NCI-H345 treated with DMSO at 0.1 percent for 48 hours (cell line): ENCODE data around the gene PCTP.
A peak's percentile ranks its signal among the peaks of the same experiment; 100 is the strongest.

Source experiments
- DNase-seq: peaks from one replicate; lab custom pipeline; 2025; ENCODE audit not compliant: unreplicated experiment; lab: John Stamatoyannopoulos, UW

The PCTP gene

GRCh38 chr17:55751720-55752250, 934 bp downstream of the PCTP start:
- no peak for DNase-seq

- DNase-seq, result no peak
Observed at GRCh38 chr17:55756689-55757088, 5.8 kb downstream of the PCTP start.

DNA sequence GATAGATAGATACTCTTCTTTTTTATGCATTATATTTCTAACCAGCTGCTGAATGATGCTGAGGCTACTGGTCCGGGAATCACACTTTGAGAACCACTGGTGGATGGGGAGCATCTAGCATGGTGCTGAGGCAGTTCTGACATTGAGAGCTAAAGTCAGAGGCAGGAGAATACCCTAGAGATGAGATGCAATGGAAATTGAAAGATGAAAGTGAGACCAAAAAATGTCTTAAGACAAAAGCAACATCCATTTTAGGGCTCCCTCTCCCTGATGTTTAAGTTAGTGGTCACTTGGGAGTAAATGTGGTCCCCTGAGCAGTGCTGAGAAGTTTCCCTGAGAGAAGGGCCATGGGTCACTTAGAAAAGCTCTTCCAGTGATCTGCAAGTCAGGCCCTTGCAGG, 6.8 kb downstream of the PCTP start:
- DNase-seq, result no peak

- DNase-seq, result no peak
Observed at GRCh38 chr17:55758171-55758570, 7.3 kb downstream of the PCTP start.

DNA sequence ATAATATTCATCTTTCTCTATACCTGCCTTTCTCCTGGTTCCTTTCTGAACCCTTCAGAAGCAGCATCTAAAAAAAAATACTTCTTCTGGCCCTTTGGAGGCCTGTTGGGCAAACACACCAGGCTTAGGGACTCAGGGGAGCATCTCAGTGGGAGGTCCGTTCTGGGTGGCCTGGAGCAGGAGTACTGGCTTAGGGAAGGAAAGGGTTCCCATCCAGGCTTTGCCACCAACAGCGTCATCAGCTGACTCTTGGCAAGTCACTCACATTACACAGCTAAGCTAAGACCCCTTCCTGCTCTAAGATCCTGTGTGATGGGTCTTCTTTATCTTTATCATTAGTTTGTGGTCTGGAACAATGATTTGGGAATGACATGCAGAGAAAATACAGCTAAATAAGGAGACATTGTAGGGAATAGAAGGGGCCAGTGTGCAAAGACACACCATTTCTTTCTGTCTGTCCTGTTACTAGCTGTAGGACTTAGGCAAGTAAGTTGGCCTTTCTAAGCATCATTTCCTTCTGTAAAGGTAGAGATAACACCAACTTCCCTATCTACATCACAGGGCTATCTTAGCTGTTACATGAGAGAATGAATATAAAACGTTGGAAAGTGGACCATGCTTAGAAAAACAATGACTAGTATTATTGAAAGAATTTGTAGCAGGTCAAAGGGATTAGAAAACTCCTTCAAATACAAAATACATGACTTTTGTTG, 9.9 kb downstream of the PCTP start:
- DNase-seq, result no peak

- no peak for DNase-seq
Observed at GRCh38 chr17:55762086-55762858, 11.4 kb downstream of the PCTP start.

DNA sequence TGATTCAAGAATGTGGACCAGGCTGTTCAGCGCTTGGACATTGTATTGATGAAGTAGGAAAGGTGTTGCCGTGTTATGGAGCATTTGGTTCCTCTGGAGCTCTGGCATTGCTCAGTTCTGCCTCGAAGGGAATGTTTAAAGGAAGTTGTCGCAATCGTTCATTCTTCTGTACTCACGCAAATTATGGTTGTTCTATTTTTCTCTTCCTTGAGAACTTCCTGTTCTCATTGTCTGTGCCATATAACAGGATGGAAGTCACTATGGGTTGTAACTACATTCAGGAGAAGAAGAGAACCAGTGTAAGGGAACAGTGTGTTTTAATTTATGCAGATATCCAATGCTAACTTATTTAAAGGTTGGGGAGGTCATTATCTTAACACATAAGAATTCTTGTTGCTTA, 13.0 kb downstream of the PCTP start:
- DNase-seq, result no peak

GRCh38 chr17:55764610-55765009, 13.8 kb downstream of the PCTP start:
- DNase-seq, result no peak

GRCh38 chr17:55765472-55765871, 14.6 kb downstream of the PCTP start:
- DNase-seq, result no peak

GRCh38 chr17:55768936-55769624, 18.2 kb downstream of the PCTP start:
- DNase-seq, result no peak

DNA sequence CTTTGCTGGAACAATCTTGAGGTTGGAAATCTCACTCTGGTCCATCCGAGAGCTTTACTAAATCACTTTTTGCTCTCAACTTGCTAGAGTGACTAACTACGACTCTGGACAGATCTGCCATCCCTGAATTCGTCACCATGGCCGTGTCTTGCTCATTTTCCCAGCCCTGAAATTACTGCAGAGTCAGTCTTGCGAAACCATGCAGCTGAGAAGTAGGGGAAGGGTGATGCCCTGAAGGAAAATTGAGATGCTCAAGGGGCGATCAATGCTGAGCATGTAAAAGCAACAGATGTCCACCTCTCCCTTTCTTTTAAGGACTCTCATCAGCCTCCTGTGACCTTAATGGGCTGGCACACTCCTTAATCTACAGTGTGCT, 18.8 kb downstream of the PCTP start:
- no peak for DNase-seq

DNA sequence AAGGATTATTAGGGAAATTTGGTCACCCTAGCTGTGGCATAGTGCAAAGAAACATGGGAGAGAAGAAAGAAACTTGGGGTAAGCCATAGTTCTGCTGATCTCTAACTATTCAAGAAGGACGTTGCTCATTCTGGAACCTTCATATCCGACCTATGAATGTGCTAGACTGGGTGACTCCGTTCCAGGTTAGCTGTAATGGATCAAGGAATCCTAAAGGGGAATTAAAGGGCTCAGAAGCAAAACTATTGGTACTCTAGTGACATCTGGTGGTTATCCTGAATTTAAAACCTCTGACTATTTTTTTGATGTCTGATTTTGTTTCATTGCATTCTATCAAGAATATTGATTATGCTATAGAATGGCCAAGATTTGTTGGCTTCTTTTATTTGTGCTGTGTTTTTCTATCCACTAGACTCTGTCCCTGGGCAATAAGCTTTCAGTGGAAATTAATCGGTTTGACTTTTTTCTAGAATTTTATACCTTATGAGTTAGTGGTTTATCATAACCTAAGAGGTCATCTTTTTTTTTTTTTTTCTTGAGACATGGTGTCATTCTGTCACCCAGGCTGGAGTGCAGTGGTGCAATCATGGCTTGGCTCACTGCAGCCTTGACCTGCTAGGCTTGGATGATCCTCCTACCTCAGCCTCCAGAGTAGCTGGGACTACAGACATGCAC, 19.5 kb downstream of the PCTP start:
- peak; percentile 54 for DNase-seq

- no peak for DNase-seq
Observed at GRCh38 chr17:55772086-55772485, 21.2 kb downstream of the PCTP start.

DNA sequence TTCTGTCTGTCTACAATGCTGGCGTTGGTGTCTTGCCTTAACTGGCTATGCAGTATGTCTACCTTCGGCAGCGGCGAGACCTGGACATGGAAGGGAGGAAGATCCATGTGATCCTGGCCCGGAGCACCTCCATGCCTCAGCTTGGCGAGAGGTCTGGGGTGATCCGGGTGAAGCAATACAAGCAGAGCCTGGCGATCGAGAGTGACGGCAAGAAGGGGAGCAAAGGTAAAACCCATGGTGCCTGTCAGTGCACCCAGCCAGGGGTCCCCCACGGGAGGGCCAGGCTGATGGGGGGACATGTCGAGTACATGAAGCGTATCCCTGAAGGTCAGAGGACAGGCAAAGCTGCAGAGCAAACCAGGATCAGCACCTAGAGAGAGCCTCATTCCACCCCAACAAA, 22.8 kb downstream of the PCTP start:
- DNase-seq, result no peak

DNA sequence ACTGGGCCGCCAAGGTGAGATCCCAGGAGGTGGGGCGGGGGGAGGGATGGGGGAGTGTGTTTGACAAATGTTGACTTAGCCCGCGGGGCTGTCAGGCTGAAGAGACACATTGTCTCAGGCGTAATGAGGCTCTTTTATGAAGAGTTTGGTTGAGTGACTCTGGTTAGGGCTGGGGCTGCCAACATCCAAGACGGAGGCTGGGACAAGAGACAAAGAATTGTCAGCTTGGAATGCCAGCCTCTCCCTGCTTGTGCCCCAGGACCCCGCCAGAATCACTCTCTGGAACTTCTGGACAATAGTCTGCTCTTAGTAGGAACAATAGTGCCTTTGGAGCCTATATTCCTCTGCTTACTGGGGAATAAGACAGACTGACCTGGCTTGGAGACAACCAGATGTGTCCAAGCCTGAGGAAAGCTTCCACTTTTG, 24.0 kb downstream of the PCTP start:
- peak; percentile 52 for DNase-seq

DNA sequence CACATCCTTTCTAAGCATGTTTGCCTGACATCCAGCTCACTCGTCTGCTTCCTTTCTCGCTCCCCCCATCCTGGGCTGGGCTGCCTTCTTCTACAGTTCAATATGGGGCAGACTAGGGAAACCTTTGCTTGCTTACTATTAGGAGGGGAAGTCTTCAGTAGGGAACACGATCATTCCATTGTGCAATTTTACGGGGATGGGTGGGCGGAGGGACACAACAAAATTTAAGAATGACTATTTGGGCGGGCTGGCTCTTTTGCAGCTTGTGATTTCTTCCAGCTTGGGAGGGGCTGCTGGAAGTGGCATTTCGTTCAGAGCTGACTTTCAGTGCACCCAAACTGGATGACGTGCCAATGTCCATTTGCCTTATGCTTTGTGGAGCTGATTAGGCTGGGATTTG, 25.4 kb downstream of the PCTP start:
- no peak for DNase-seq

- no peak for DNase-seq
Observed at GRCh38 chr17:55777471-55777971, 26.7 kb downstream of the PCTP start.

DNA sequence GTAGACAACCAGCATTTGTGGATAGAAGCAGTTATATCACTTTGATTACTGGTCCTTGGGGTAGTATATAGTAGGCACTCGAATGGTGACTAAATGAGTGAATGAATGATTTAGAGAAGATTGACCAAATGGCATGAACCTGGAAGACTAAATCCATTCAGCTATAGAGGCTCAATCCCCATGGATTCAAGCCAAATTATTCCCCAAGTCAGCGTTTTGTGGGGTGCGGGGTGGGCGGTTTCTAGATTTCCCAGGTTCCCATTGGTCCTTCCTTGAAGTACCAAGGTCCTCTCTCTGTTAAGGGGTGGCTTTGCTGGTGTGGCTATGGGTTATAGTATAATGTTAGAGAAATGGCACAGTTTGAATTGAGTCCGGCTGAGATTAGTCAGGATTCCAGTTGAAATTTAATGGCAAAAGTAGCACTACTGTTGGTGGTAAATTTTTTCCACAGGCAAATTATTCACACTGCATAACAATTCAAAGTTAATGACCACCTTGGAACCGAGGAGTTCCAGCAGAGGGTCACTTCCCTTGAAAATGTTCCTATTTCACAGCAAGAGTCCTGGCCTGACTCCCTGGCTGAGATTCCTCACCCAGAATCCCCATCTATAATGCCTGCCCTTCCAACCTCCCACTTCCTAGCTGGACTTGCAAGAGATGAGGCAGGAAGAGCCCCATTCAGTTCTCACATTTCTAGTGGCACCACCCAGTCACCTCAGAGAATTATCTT, 27.7 kb downstream of the PCTP start:
- no peak for DNase-seq

DNA sequence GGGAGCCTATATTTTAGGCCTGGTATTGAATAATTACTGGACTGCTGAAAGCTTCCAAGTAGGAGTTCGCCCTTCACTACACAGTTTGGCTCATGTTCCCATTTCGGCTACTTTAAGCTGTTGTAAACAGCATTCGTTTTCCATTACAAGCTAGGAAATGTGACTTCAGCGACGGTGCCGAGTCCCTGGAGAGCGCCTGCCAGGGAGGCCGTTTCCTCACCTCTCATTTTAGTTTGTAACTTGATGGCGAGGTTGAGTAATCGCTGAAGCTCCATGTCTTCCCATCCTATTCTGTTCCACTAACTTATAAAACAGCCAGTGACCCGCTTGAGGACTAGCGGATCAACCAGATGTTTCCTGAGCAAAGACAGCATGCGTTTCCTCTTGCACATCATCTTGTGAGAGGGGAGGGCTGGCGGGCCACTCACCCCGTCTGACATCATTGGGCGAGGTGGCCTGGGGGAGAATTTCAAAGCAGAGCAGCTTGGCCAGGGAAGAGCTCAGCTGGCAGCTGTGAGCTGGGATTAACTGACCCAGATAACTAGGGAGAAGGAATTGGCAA, 32.9 kb downstream of the PCTP start:
- DNase-seq, result no peak

GRCh38 chr17:55784666-55785065, 33.8 kb downstream of the PCTP start:
- DNase-seq, result no peak
